ENCODE results near the gene TBL3.
A peak's percentile ranks its signal among the peaks of the same experiment; 100 is the strongest.
"Not testable (repeated sequence)": the region's sequence is repeated elsewhere in the genome, so short reads cannot be mapped to it uniquely, and the experiment has no call there.

The TBL3 gene

DNA sequence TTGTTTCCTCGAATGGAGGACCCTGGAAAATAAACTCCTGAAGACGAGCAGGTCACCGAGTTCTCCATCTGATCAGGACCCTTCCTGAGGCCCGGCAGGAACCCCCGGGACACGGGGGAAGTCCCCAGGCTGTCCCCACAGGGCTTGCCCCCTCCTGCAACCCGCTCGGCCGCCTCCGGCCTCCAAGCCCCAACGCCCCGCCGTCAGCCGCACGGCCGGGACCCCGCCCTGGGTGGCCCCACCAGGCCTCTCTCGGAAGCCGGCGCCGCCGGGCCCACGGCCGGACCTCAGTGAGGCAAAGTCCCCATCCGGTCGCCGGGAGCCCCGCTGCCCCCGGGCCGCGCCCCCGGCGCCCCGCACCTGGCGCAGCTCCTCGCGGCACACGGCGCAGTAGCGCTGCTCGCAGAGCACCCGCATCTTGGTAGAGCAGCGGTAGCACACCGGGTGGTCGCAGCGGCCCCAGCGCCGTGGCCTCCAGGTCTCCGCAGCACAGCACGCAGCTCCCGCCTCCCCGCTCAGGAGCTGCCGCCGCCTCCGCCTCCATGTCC is 37.4 kb downstream of the TBL3 start:
- H2AFZ ChIP-seq (ENCODE audit: low read depth): peak overlapping the region; percentile 54; the same call in 1 of the 2 replicates

GRCh38 chr16:2009791-2010510 is 38.1 kb downstream of the TBL3 start, which contains the start of gene ZNF598:
Gene ZNF598, minus strand, starts transcription at chr16:2009821.
- no peaks in the 10 kb centered on the region for H3K36me3 ChIP-seq (ENCODE audit: insufficient read depth)
- TF ChIP-seq, protein P1, sequence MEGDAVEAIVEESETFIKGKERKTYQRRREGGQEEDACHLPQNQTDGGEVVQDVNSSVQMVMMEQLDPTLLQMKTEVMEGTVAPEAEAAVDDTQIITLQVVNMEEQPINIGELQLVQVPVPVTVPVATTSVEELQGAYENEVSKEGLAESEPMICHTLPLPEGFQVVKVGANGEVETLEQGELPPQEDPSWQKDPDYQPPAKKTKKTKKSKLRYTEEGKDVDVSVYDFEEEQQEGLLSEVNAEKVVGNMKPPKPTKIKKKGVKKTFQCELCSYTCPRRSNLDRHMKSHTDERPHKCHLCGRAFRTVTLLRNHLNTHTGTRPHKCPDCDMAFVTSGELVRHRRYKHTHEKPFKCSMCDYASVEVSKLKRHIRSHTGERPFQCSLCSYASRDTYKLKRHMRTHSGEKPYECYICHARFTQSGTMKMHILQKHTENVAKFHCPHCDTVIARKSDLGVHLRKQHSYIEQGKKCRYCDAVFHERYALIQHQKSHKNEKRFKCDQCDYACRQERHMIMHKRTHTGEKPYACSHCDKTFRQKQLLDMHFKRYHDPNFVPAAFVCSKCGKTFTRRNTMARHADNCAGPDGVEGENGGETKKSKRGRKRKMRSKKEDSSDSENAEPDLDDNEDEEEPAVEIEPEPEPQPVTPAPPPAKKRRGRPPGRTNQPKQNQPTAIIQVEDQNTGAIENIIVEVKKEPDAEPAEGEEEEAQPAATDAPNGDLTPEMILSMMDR (conservative IDR thresholded peaks at IDR 0.05; ENCODE audit: low read depth, low read length): no peak; the same call in 1 of the 2 replicates
- H3K27me3 ChIP-seq (ENCODE audit: insufficient read depth, low read depth): no peaks in the 10 kb centered on the region
- H3K4me3 ChIP-seq (IDR thresholded peaks at IDR 0.05; ENCODE audit: insufficient read depth, low read depth, low read length): peak within 1 kb of the TSS; percentile 56
- H3K4me2 ChIP-seq: peak within 1 kb of the TSS; percentile 96
- peak within 1 kb of the TSS; percentile 61 for H3K27ac ChIP-seq
- peaks cover 15% of the 10 kb centered on the region for H4K20me1 ChIP-seq (ENCODE audit: insufficient read depth)
- H3K9ac ChIP-seq: peak within 1 kb of the TSS; percentile 87
- peaks cover 43% of the 10 kb centered on the region for H3K79me2 ChIP-seq (ENCODE audit: insufficient read depth, low read depth)
- peaks cover 23% of the 10 kb centered on the region for H3K4me1 ChIP-seq (ENCODE audit: low read depth, poor library complexity, severe bottlenecking)
- peak within 1 kb of the TSS; percentile 76 for H2AFZ ChIP-seq (ENCODE audit: low read depth)

More for the DNA sequence above, 37.4 kb downstream of the TBL3 start:
- Histone ChIP-seq H3K79me2 (ENCODE audit: insufficient read depth, low read depth) (peaks cover 50% of the 10 kb centered on the region), H3K36me3 (ENCODE audit: insufficient read depth) (no peaks in the 10 kb centered on the region), H3K4me3 (IDR thresholded peaks at IDR 0.05; ENCODE audit: insufficient read depth, low read depth, low read length) (no peak overlapping the region), H3K27me3 (ENCODE audit: insufficient read depth, low read depth) (no peaks in the 10 kb centered on the region), H4K20me1 (ENCODE audit: insufficient read depth) (peaks cover 15% of the 10 kb centered on the region), H3K9ac (peak overlapping the region; percentile 78), H3K4me1 (ENCODE audit: low read depth, poor library complexity, severe bottlenecking) (peaks cover 23% of the 10 kb centered on the region), H3K4me2 (peak overlapping the region; percentile 96), H3K27ac (peak overlapping the region; percentile 61)
- TF ChIP-seq, protein P1 (conservative IDR thresholded peaks at IDR 0.05; ENCODE audit: low read depth, low read length): no peak; the same call in 1 of the 2 replicates

DNA sequence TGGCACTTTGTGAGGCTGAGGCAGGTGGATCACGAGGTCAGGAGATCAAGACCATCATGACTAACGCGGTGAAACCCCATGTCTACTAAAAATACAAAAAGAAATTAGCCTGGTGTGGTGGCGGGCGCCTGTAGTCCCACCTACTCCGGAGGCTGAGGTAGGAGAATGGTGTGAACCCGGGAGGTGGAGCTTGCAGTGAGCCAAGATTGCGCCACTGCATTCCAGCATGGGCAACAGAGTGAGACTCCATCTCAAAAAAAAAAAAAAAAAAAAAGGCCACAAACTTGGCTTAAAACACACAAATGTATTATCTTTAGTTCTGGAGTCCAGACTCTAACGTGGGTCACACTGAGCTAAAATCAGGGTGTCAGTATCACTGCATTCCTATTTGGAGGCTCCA is 39.9 kb downstream of the TBL3 start:
- not testable (repeated sequence) for H3K4me3 ChIP-seq (IDR thresholded peaks at IDR 0.05; ENCODE audit: insufficient read depth, low read depth, low read length); H3K27ac ChIP-seq; H3K36me3 ChIP-seq (ENCODE audit: insufficient read depth); H3K27me3 ChIP-seq (ENCODE audit: insufficient read depth, low read depth); H3K4me2 ChIP-seq; H2AFZ ChIP-seq (ENCODE audit: low read depth); H3K9ac ChIP-seq
- H4K20me1 ChIP-seq (ENCODE audit: insufficient read depth): peaks cover 12% of the 10 kb centered on the region
- peaks cover 23% of the 10 kb centered on the region for H3K4me1 ChIP-seq (ENCODE audit: low read depth, poor library complexity, severe bottlenecking)
- peaks cover 27% of the 10 kb centered on the region for H3K79me2 ChIP-seq (ENCODE audit: insufficient read depth, low read depth)

GRCh38 chr16:2013527-2013926 is 41.7 kb downstream of the TBL3 start:
- H3K9ac ChIP-seq: no peak overlapping the region
- 0 out of 2 replicates have a peak, but pooled peaks cover under 1% of the 10 kb centered on the region for H4K20me1 ChIP-seq (ENCODE audit: insufficient read depth)
- H3K79me2 ChIP-seq (ENCODE audit: insufficient read depth, low read depth): peaks cover 9% of the 10 kb centered on the region
- H3K4me2 ChIP-seq: no peak overlapping the region
- no peaks in the 10 kb centered on the region for H3K36me3 ChIP-seq (ENCODE audit: insufficient read depth)
- H2AFZ ChIP-seq (ENCODE audit: low read depth): no peak overlapping the region
- H3K4me3 ChIP-seq (IDR thresholded peaks at IDR 0.05; ENCODE audit: insufficient read depth, low read depth, low read length): no peak overlapping the region
- H3K4me1 ChIP-seq (ENCODE audit: low read depth, poor library complexity, severe bottlenecking): peaks cover 5% of the 10 kb centered on the region
- TF ChIP-seq, protein P1 (conservative IDR thresholded peaks at IDR 0.05; ENCODE audit: low read depth, low read length): no peak
- no peaks in the 10 kb centered on the region for H3K27me3 ChIP-seq (ENCODE audit: insufficient read depth, low read depth)
- H3K27ac ChIP-seq: no peak overlapping the region

All from KMS-11 (cell line).